ENCODE results near the gene NANOS2.

- TF ChIP-seq, protein P1, sequence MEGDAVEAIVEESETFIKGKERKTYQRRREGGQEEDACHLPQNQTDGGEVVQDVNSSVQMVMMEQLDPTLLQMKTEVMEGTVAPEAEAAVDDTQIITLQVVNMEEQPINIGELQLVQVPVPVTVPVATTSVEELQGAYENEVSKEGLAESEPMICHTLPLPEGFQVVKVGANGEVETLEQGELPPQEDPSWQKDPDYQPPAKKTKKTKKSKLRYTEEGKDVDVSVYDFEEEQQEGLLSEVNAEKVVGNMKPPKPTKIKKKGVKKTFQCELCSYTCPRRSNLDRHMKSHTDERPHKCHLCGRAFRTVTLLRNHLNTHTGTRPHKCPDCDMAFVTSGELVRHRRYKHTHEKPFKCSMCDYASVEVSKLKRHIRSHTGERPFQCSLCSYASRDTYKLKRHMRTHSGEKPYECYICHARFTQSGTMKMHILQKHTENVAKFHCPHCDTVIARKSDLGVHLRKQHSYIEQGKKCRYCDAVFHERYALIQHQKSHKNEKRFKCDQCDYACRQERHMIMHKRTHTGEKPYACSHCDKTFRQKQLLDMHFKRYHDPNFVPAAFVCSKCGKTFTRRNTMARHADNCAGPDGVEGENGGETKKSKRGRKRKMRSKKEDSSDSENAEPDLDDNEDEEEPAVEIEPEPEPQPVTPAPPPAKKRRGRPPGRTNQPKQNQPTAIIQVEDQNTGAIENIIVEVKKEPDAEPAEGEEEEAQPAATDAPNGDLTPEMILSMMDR (conservative IDR thresholded peaks at IDR 0.05), result no peak
- TF ChIP-seq ZFX (IDR thresholded peaks at IDR 0.05), result no peak
Observed at GRCh38 chr19:45931055-45931454, 16.5 kb upstream of the NANOS2 start.

Measured in C4-2B (cell line).